Measurements from ENCODE around the gene NFATC3. TPM values are rescaled to one million over a fixed set of nuclear protein-coding genes. Genes with fewer than 3 reads are reported as not detected.

NFATC3 gene
- total and polyA plus RNA-seq, 2 donors from 2014 or later, result 15.0 to 37.7 TPM

DNA sequence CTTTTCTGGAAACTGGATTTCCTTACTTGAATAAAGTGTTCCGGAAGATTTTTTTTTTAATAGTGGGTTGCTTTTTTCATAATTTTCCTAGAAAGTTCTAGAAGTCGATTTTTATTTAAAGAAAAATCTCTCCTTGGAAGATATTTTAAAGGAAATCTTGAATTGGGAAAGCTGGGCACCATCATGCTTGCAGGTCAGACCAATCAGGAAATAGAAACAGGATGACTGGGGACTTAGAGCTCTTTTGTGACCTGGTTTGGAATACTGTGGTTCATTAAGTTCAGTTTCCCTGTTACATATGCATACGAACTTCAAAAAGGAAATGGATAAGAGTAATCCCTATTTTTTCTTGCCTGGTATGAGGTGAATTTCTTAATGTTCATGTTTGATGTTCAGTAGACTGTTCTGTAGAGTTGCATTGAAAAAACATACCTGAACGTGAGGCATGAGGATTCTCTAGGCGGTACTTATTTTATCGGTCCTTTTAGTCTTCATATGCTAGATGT lies 1.2 kb downstream of the NFATC3 start:
- peaks cover 8 to 35% (median 30%) of the 10 kb centered on the region in 3 donors for H3K4me1 ChIP-seq (ENCODE audit: control insufficient read depth in 2 of 3, insufficient read depth in 2 of 3, low read depth in 1 of 3, low read length in 3 of 3)
- peak overlapping the region; percentile 80 to 89 (median 85) for H3K4me3 ChIP-seq (ENCODE audit: low read length in 3 of 3)
- peak overlapping the region; percentile 19 to 71 (median 64) for H3K9ac ChIP-seq (ENCODE audit: low read length in 3 of 3)
- no peaks in the 10 kb centered on the region for H3K9me3 ChIP-seq (ENCODE audit: control insufficient read depth in 2 of 3, insufficient read depth in 1 of 3, low read length in 3 of 3)
- DNase-seq, result peak in 2 of 5 donors; percentile 68 to 79
- H3K27ac ChIP-seq (ENCODE audit: low read depth in 2 of 2, low read length in 2 of 2), result peak overlapping the region; percentile 87 to 95
- intact Hi-C loops (cut with DNase I), result no loop called here
- no peak for FAIRE-seq
- H3K27me3 ChIP-seq (ENCODE audit: control insufficient read depth, insufficient read depth, low read length), result no peaks in the 10 kb centered on the region
- no peak for TF ChIP-seq CTCF (IDR thresholded peaks at IDR 0.05; ENCODE audit: borderline replicate concordance, extremely low read depth, insufficient read depth)
- H3K36me3 ChIP-seq (ENCODE audit: control insufficient read depth in 2 of 3, insufficient read depth in 3 of 3, low read length in 3 of 3), result no peaks in the 10 kb centered on the region

DNA sequence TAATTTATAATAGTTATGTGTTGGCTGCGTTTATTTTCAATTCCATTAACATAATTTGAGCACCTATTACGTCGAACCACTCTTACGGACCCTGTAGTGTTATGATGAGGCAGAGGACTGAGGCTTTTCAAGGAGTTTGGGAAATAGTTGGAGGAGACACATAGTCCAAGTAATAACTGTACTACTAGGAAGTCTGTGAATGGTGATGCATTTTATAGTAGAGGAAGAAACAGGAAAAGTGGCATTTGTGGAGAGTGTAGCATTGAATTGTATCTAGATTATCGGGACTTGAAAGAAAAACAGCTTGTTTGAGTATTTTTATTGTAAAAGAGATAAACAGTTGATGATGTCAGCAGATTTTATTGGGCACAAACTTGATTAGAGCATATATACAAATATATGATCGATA lies 1.7 kb downstream of the NFATC3 start:
- DNase-seq, result no peak
- no peaks in the 10 kb centered on the region for H3K27me3 ChIP-seq (ENCODE audit: control insufficient read depth, insufficient read depth, low read length)
- intact Hi-C loops (cut with DNase I), result no loop called here
- FAIRE-seq, result no peak
- peaks cover 8 to 35% (median 27%) of the 10 kb centered on the region in 3 donors for H3K4me1 ChIP-seq (ENCODE audit: control insufficient read depth in 2 of 3, insufficient read depth in 2 of 3, low read depth in 1 of 3, low read length in 3 of 3)
- peak overlapping the region; percentile 19 to 64 (median 61) for H3K9ac ChIP-seq (ENCODE audit: low read length in 3 of 3)
- H3K9me3 ChIP-seq (ENCODE audit: control insufficient read depth in 2 of 3, insufficient read depth in 1 of 3, low read length in 3 of 3), result no peaks in the 10 kb centered on the region
- TF ChIP-seq CTCF (IDR thresholded peaks at IDR 0.05; ENCODE audit: borderline replicate concordance, extremely low read depth, insufficient read depth), result no peak
- H3K4me3 ChIP-seq (ENCODE audit: low read length in 3 of 3), result peak overlapping the region; percentile 80 to 89 (median 85)
- H3K27ac ChIP-seq (ENCODE audit: low read depth in 2 of 2, low read length in 2 of 2), result peak overlapping the region; percentile 36 to 95
- no peaks in the 10 kb centered on the region for H3K36me3 ChIP-seq (ENCODE audit: control insufficient read depth in 2 of 3, insufficient read depth in 3 of 3, low read length in 3 of 3)

DNA sequence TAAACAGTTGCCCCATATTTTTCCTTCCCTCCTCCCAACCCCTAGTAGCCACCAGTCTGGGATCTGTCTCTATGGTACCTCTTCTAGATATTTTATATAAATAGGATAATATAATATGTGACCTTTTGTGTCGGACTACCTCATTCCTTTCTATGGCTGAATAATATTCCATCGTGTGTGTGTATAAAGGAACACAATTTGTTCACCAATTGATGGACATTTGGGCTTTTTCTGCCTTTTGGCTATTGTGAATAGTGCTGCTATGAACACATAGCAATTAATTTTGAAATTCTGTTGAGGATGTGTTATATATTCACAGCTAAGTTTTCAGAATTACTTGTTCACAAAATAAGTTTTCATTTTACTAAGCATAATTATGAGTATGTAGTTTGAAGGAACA lies 2.5 kb downstream of the NFATC3 start:
- DNase-seq (no peak), FAIRE-seq (no peak)
- no peaks in the 10 kb centered on the region for H3K9me3 ChIP-seq (ENCODE audit: control insufficient read depth in 2 of 3, insufficient read depth in 1 of 3, low read length in 3 of 3)
- no peaks in the 10 kb centered on the region for H3K27me3 ChIP-seq (ENCODE audit: control insufficient read depth, insufficient read depth, low read length)
- no peaks in the 10 kb centered on the region for H3K36me3 ChIP-seq (ENCODE audit: control insufficient read depth in 2 of 3, insufficient read depth in 3 of 3, low read length in 3 of 3)
- H3K4me3 ChIP-seq (ENCODE audit: low read length in 3 of 3), result peak overlapping the region in 2 of 3 donors; percentile 7 to 89
- intact Hi-C loops (cut with DNase I), result no loop called here
- H3K4me1 ChIP-seq (ENCODE audit: control insufficient read depth in 2 of 3, insufficient read depth in 2 of 3, low read depth in 1 of 3, low read length in 3 of 3), result peaks cover 8 to 28% (median 20%) of the 10 kb centered on the region in 3 donors
- H3K27ac ChIP-seq (ENCODE audit: low read depth in 2 of 2, low read length in 2 of 2), result no peak overlapping the region
- TF ChIP-seq CTCF (IDR thresholded peaks at IDR 0.05; ENCODE audit: borderline replicate concordance, extremely low read depth, insufficient read depth), result no peak
- H3K9ac ChIP-seq (ENCODE audit: low read length in 3 of 3), result no peak overlapping the region

Measured in kidney (tissue), 14 donors.